HAP-1 (cell line): ENCODE data around the gene IDH2.
"Not testable (repeated sequence)": the region's sequence is repeated elsewhere in the genome, so short reads cannot be mapped to it uniquely, and the experiment has no call there.

Source experiments
- DNase-seq, 2 experiments: peaks; one replicate each; pipeline ENCODE4 v3.0.0-alpha.2; 2016 to 2020; ENCODE audit warnings: low spot score in 2 of 2
- H3K27me3 ChIP-seq: fragments of 250-450 bp; sonication (Bioruptor Pico); 2 replicates; pipeline ENCODE4 v1.5.1; 2020; ENCODE audit warnings: low read depth, mild to moderate bottlenecking, moderate library complexity
- H3K36me3 ChIP-seq: fragments of 250-450 bp; sonication (Bioruptor Pico); replicated peaks from 2 replicates; pipeline ENCODE4 v1.5.1; 2020; ENCODE audit warnings: mild to moderate bottlenecking
- H3K4me1 ChIP-seq: fragments of 250-450 bp; sonication (Bioruptor Pico); 2 replicates; pipeline ENCODE4 v1.5.1; 2020; ENCODE audit warnings: mild to moderate bottlenecking
- H3K4me3 ChIP-seq: fragments of 250-450 bp; sonication (Bioruptor Pico); 2 replicates; pipeline ENCODE4 v1.5.1; 2020; ENCODE audit warnings: mild to moderate bottlenecking, moderate library complexity
- H3K9me3 ChIP-seq: fragments of 250-450 bp; sonication (Bioruptor Pico); 2 replicates; pipeline ENCODE4 v1.5.1; 2020; ENCODE audit warnings: mild to moderate bottlenecking, moderate library complexity
- in situ Hi-C: fragments of 300-500 bp; cut with MboI; formaldehyde crosslinking; loops from 3 replicates; pipeline ENCODE4 v1.14.3; 2020; ENCODE audit warnings: low sequenced_read_pairs, inconsistent platforms, mixed read lengths

Gene IDH2

GRCh38 chr15:90101969-90102890 lies at the start of gene IDH2:
TSS of gene IDH2 (minus strand) at chr15:90102468. CDS start at chr15:90102390, 78 bp downstream.
- peak; percentile 84 for DNase-seq
- Histone ChIP-seq H3K4me3 (peak within 1 kb of the TSS; percentile 44), H3K9me3 (no peaks in the 10 kb centered on the region), H3K36me3 (no peaks in the 10 kb centered on the region), H3K4me1 (peaks cover 21% of the 10 kb centered on the region), H3K27me3 (no peaks in the 10 kb centered on the region)
- in situ Hi-C loops = no loop called here

- H3K27me3 ChIP-seq, DNase-seq, in situ Hi-C loops, H3K4me3 ChIP-seq, H3K36me3 ChIP-seq, H3K9me3 ChIP-seq, H3K4me1 ChIP-seq: not testable (repeated sequence)
Observed at GRCh38 chr15:90150551-90150950, 48.3 kb upstream of the IDH2 start.

GRCh38 chr15:90149609-90150340 lies 47.5 kb upstream of the IDH2 start:
- no peaks in the 10 kb centered on the region for H3K36me3 ChIP-seq
- no peak overlapping the region for H3K4me3 ChIP-seq
- H3K4me1 ChIP-seq = no peaks in the 10 kb centered on the region
- no peaks in the 10 kb centered on the region for H3K9me3 ChIP-seq
- in situ Hi-C loops = no loop called here
- H3K27me3 ChIP-seq = no peaks in the 10 kb centered on the region
- no peak for DNase-seq

GRCh38 chr15:90146198-90146761 lies 44.0 kb upstream of the IDH2 start:
- H3K36me3 ChIP-seq, H3K9me3 ChIP-seq, H3K4me3 ChIP-seq, H3K27me3 ChIP-seq, DNase-seq, in situ Hi-C loops, H3K4me1 ChIP-seq: not testable (repeated sequence)

- Histone ChIP-seq H3K9me3 (no peaks in the 10 kb centered on the region), H3K27me3 (no peaks in the 10 kb centered on the region), H3K4me1 (no peaks in the 10 kb centered on the region; the same call in 1 of the 2 replicates), H3K36me3 (no peaks in the 10 kb centered on the region), H3K4me3 (no peak overlapping the region)
- no peak for DNase-seq
- in situ Hi-C loops = no loop called here
Observed at GRCh38 chr15:90145761-90146160, 43.5 kb upstream of the IDH2 start.

GRCh38 chr15:90145259-90145658 lies 43.0 kb upstream of the IDH2 start:
- no peaks in the 10 kb centered on the region; the same call in 1 of the 2 replicates for H3K4me1 ChIP-seq
- H3K9me3 ChIP-seq = no peaks in the 10 kb centered on the region
- no peak overlapping the region for H3K4me3 ChIP-seq
- no peaks in the 10 kb centered on the region for H3K27me3 ChIP-seq
- in situ Hi-C loops = no loop called here
- no peaks in the 10 kb centered on the region for H3K36me3 ChIP-seq
- no peak for DNase-seq

- in situ Hi-C loops = no loop called here
Observed at GRCh38 chr15:90143166-90143655, 40.9 kb upstream of the IDH2 start.

GRCh38 chr15:90142216-90143165 lies 40.2 kb upstream of the IDH2 start:
- no peaks in the 10 kb centered on the region; the same call in 1 of the 2 replicates for H3K4me1 ChIP-seq
- H3K27me3 ChIP-seq = no peaks in the 10 kb centered on the region
- no peak overlapping the region for H3K4me3 ChIP-seq
- in situ Hi-C loops = no loop called here
- H3K9me3 ChIP-seq = no peaks in the 10 kb centered on the region
- H3K36me3 ChIP-seq = no peaks in the 10 kb centered on the region
- no peak for DNase-seq

More at GRCh38 chr15:90143166-90143655, 40.9 kb upstream of the IDH2 start:
- Histone ChIP-seq H3K36me3 (no peaks in the 10 kb centered on the region), H3K4me1 (no peaks in the 10 kb centered on the region; the same call in 1 of the 2 replicates), H3K9me3 (no peaks in the 10 kb centered on the region), H3K4me3 (no peak overlapping the region), H3K27me3 (no peaks in the 10 kb centered on the region)
- DNase-seq = peak; percentile 67 to 89

- DNase-seq = no peak
- no peaks in the 10 kb centered on the region; the same call in 1 of the 2 replicates for H3K4me1 ChIP-seq
- H3K9me3 ChIP-seq = no peaks in the 10 kb centered on the region
- no peaks in the 10 kb centered on the region for H3K36me3 ChIP-seq
- no peak overlapping the region for H3K4me3 ChIP-seq
- no peaks in the 10 kb centered on the region for H3K27me3 ChIP-seq
- in situ Hi-C loops = no loop called here
Observed at GRCh38 chr15:90141646-90142045, 39.4 kb upstream of the IDH2 start.

GRCh38 chr15:90139549-90139948 lies 37.3 kb upstream of the IDH2 start:
- in situ Hi-C loops, H3K4me1 ChIP-seq, H3K27me3 ChIP-seq, H3K9me3 ChIP-seq, H3K4me3 ChIP-seq, H3K36me3 ChIP-seq, DNase-seq: not testable (repeated sequence)

- no peaks in the 10 kb centered on the region for H3K4me1 ChIP-seq
- DNase-seq = no peak
- no peaks in the 10 kb centered on the region for H3K9me3 ChIP-seq
- no peaks in the 10 kb centered on the region for H3K27me3 ChIP-seq
- no peaks in the 10 kb centered on the region for H3K36me3 ChIP-seq
- no peak overlapping the region for H3K4me3 ChIP-seq
- in situ Hi-C loops = no loop called here
Observed at GRCh38 chr15:90138071-90138833, 36.0 kb upstream of the IDH2 start.

GRCh38 chr15:90132437-90132836 lies 30.2 kb upstream of the IDH2 start:
- no peak for DNase-seq
- Histone ChIP-seq H3K27me3 (no peaks in the 10 kb centered on the region), H3K36me3 (no peaks in the 10 kb centered on the region), H3K4me3 (no peak overlapping the region), H3K4me1 (no peaks in the 10 kb centered on the region), H3K9me3 (no peaks in the 10 kb centered on the region)
- in situ Hi-C loops = no loop called here
